Esophagus muscularis mucosa (tissue), 3 donors: ENCODE results near the gene TLE4.

Source experiments
- POLR2A ChIP-seq: fragments of 450-650 bp; IDR thresholded peaks from one replicate; pipeline ENCODE4 v1.6.1; 2017; ENCODE audit warnings: antibody characterized with exemption, moderate library complexity, mild to moderate bottlenecking, low read depth
- POLR2AphosphoS5 ChIP-seq, 2 donors: sonication (generic); formaldehyde crosslinking; IDR thresholded peaks; one replicate each; pipeline ENCODE4 v1.6.1; 2017; ENCODE audit warnings: antibody characterized with exemption in 2 of 2
- TF ChIP-seq, protein P1 (sequence below), 3 experiments: fragments of 200-600 bp in 2 of 3; fragments of 450-650 bp in 1 of 3; sonication (generic) in 2 of 3; IDR thresholded peaks; one replicate each; pipeline ENCODE4 v1.5.1; 2017 to 2019; ENCODE audit warnings: antibody characterized with exemption in 3 of 3, mild to moderate bottlenecking in 2 of 3, moderate library complexity in 1 of 3

- TF ChIP-seq, protein P1, sequence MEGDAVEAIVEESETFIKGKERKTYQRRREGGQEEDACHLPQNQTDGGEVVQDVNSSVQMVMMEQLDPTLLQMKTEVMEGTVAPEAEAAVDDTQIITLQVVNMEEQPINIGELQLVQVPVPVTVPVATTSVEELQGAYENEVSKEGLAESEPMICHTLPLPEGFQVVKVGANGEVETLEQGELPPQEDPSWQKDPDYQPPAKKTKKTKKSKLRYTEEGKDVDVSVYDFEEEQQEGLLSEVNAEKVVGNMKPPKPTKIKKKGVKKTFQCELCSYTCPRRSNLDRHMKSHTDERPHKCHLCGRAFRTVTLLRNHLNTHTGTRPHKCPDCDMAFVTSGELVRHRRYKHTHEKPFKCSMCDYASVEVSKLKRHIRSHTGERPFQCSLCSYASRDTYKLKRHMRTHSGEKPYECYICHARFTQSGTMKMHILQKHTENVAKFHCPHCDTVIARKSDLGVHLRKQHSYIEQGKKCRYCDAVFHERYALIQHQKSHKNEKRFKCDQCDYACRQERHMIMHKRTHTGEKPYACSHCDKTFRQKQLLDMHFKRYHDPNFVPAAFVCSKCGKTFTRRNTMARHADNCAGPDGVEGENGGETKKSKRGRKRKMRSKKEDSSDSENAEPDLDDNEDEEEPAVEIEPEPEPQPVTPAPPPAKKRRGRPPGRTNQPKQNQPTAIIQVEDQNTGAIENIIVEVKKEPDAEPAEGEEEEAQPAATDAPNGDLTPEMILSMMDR (IDR thresholded peaks at IDR 0.05): no peak
- TF ChIP-seq POLR2A (no peak), POLR2AphosphoS5 (IDR thresholded peaks at IDR 0.05) (no peak)
These were observed 138.2 kb downstream of the TLE4 start for GRCh38 chr9:79709743-79710674.
